ENCODE data around the gene STK16. TPM values are rescaled to one million over a fixed set of nuclear protein-coding genes. Genes with fewer than 3 reads are reported as not detected.
A peak's percentile ranks its signal among the peaks of the same experiment; 100 is the strongest.

Gene STK16
- total and polyA plus RNA-seq, 2 of the 13 experiments (the other 11 are each of a cell fraction or from before 2014, with no cell fraction given), result 28.0 to 50.9 TPM

GRCh38 chr2:219294356-219295351, 49.4 kb downstream of the STK16 start (continued):
- 0 out of 2 replicates have a peak, but pooled peaks have one; percentile 16 for TF ChIP-seq ZNF580 (CRISPR knock-in tag; IDR thresholded peaks at IDR 0.05; ENCODE audit: borderline replicate concordance, low read depth)
- peak; percentile 80; the same call in 1 of the 2 replicates for TF ChIP-seq ZNF589 (CRISPR knock-in tag; conservative IDR thresholded peaks at IDR 0.05)
- peak; percentile 39; the same call in 1 of the 2 replicates for TF ChIP-seq HOXA5 (CRISPR knock-in tag; IDR thresholded peaks at IDR 0.05)
- peak; percentile 61 for TF ChIP-seq ZNF883 (CRISPR knock-in tag; IDR thresholded peaks at IDR 0.05; ENCODE audit: not compliant biosample characterization)
- TF ChIP-seq ZNF782 (CRISPR knock-in tag; IDR thresholded peaks at IDR 0.05; ENCODE audit: borderline replicate concordance), result peak; percentile 59; the same call in 1 of the 2 replicates
- no peak for TF ChIP-seq NR2F1 (CRISPR knock-in tag; IDR thresholded peaks at IDR 0.05)
- TF ChIP-seq ZNF136 (CRISPR knock-in tag; IDR thresholded peaks at IDR 0.05; ENCODE audit: low read depth), result peak; percentile 70; the same call in 1 of the 2 replicates
- no peak for TF ChIP-seq ZBTB21 (CRISPR knock-in tag; IDR thresholded peaks at IDR 0.05)
- TF ChIP-seq ZNF441 (CRISPR knock-in tag; IDR thresholded peaks at IDR 0.05; ENCODE audit: borderline replicate concordance), result peak; percentile 99
- 0 out of 2 replicates have a peak, but pooled peaks have one; percentile 14 for TF ChIP-seq ZBTB43 (CRISPR knock-in tag; conservative IDR thresholded peaks at IDR 0.05)
- TF ChIP-seq TAF1 (CRISPR knock-in tag; IDR thresholded peaks at IDR 0.05), result peak; percentile 40; the same call in 1 of the 2 replicates
- peak; percentile 77; the same call in 1 of the 2 replicates for TF ChIP-seq HMGXB3 (CRISPR knock-in tag; IDR thresholded peaks at IDR 0.05; ENCODE audit: borderline replicate concordance)
- TF ChIP-seq PAF1 (CRISPR knock-in tag; IDR thresholded peaks at IDR 0.05), result no peak
- peak; percentile 69; the same call in 1 of the 2 replicates for TF ChIP-seq CENPT (CRISPR knock-in tag; IDR thresholded peaks at IDR 0.05; ENCODE audit: low read depth)
- peak; percentile 82 for TF ChIP-seq ATF7-NPFF (CRISPR knock-in tag; IDR thresholded peaks at IDR 0.05; ENCODE audit: low read depth)
- 0 out of 2 replicates have a peak, but pooled peaks have one; percentile 65 for TF ChIP-seq TEAD2 (CRISPR knock-in tag; IDR thresholded peaks at IDR 0.05)
- TF ChIP-seq ZNF12 (CRISPR knock-in tag; IDR thresholded peaks at IDR 0.05), result peak; percentile 26; the same call in 1 of the 2 replicates
- TF ChIP-seq DMTF1 (CRISPR knock-in tag; IDR thresholded peaks at IDR 0.05), result no peak
- 0 out of 2 replicates have a peak, but pooled peaks have one; percentile 67 for TF ChIP-seq ZNF44 (CRISPR knock-in tag; IDR thresholded peaks at IDR 0.05)
